ENCODE measurements around the gene TBCD. TPM values are rescaled to one million over a fixed set of nuclear protein-coding genes. Genes with fewer than 3 reads are reported as not detected.
"Not testable (repeated sequence)": the region's sequence is repeated elsewhere in the genome, so short reads cannot be mapped to it uniquely, and the experiment has no call there.

Gene TBCD
- total RNA-seq, 1 donor from 2014 or later: 118 TPM

GRCh38 chr17:82964851-82965341 is 213.0 kb downstream of the TBCD start:
- H3K4me3 Mint-ChIP-seq (ENCODE audit: unreplicated experiment): no peak overlapping the region
- peaks cover 17% of the 10 kb centered on the region for H3K4me1 Mint-ChIP-seq (ENCODE audit: low read depth, unreplicated experiment)
- no peak overlapping the region for H3K27ac Mint-ChIP-seq (ENCODE audit: unreplicated experiment)
- TF ChIP-seq CTCF (IDR thresholded peaks at IDR 0.05; ENCODE audit: partially characterized antibody, unreplicated experiment): no peak
- H3K36me3 Mint-ChIP-seq (ENCODE audit: unreplicated experiment): peaks cover 6% of the 10 kb centered on the region
- H3K27me3 Mint-ChIP-seq (ENCODE audit: unreplicated experiment): peaks cover 12% of the 10 kb centered on the region
- no peak for DNase-seq
- H3K9me3 Mint-ChIP-seq (ENCODE audit: unreplicated experiment): peaks cover 18% of the 10 kb centered on the region

- peaks cover 18% of the 10 kb centered on the region for H3K9me3 Mint-ChIP-seq (ENCODE audit: unreplicated experiment)
- TF ChIP-seq CTCF (IDR thresholded peaks at IDR 0.05; ENCODE audit: partially characterized antibody, unreplicated experiment): no peak
- H3K36me3 Mint-ChIP-seq (ENCODE audit: unreplicated experiment): peaks cover 6% of the 10 kb centered on the region
- peaks cover 12% of the 10 kb centered on the region for H3K27me3 Mint-ChIP-seq (ENCODE audit: unreplicated experiment)
- no peak overlapping the region for H3K4me3 Mint-ChIP-seq (ENCODE audit: unreplicated experiment)
- H3K27ac Mint-ChIP-seq (ENCODE audit: unreplicated experiment): no peak overlapping the region
- H3K4me1 Mint-ChIP-seq (ENCODE audit: low read depth, unreplicated experiment): peaks cover 17% of the 10 kb centered on the region
- DNase-seq: no peak
Measured at GRCh38 chr17:82965371-82965770, 213.5 kb downstream of the TBCD start.

- TF ChIP-seq CTCF (IDR thresholded peaks at IDR 0.05; ENCODE audit: partially characterized antibody, unreplicated experiment): no peak
- H3K4me1 Mint-ChIP-seq (ENCODE audit: low read depth, unreplicated experiment): peaks cover 17% of the 10 kb centered on the region
- DNase-seq: no peak
- peaks cover 6% of the 10 kb centered on the region for H3K36me3 Mint-ChIP-seq (ENCODE audit: unreplicated experiment)
- peaks cover 10% of the 10 kb centered on the region for H3K27me3 Mint-ChIP-seq (ENCODE audit: unreplicated experiment)
- no peak overlapping the region for H3K4me3 Mint-ChIP-seq (ENCODE audit: unreplicated experiment)
- H3K27ac Mint-ChIP-seq (ENCODE audit: unreplicated experiment): peak overlapping the region; percentile 78
- peaks cover 18% of the 10 kb centered on the region for H3K9me3 Mint-ChIP-seq (ENCODE audit: unreplicated experiment)
Measured at GRCh38 chr17:82966415-82966814, 214.6 kb downstream of the TBCD start.

- no peak for TF ChIP-seq CTCF (IDR thresholded peaks at IDR 0.05; ENCODE audit: partially characterized antibody, unreplicated experiment)
- Mint-ChIP-seq H3K4me3 (ENCODE audit: unreplicated experiment) (peak overlapping the region; percentile 34), H3K27ac (ENCODE audit: unreplicated experiment) (peak overlapping the region; percentile 98)
Measured at GRCh38 chr17:82967268-82968032, 215.6 kb downstream of the TBCD start.

GRCh38 chr17:82968033-82968841 is 216.4 kb downstream of the TBCD start:
- DNase-seq: peak; percentile 55

More at GRCh38 chr17:82967268-82968032, 215.6 kb downstream of the TBCD start:
- Mint-ChIP-seq H3K27me3 (ENCODE audit: unreplicated experiment) (peaks cover 10% of the 10 kb centered on the region), H3K4me1 (ENCODE audit: low read depth, unreplicated experiment) (peaks cover 17% of the 10 kb centered on the region), H3K36me3 (ENCODE audit: unreplicated experiment) (peaks cover 6% of the 10 kb centered on the region), H3K9me3 (ENCODE audit: unreplicated experiment) (peaks cover 18% of the 10 kb centered on the region)
- no peak for DNase-seq

More at GRCh38 chr17:82968033-82968841, 216.4 kb downstream of the TBCD start:
- H3K4me1 Mint-ChIP-seq (ENCODE audit: low read depth, unreplicated experiment): peaks cover 15% of the 10 kb centered on the region
- H3K27ac Mint-ChIP-seq (ENCODE audit: unreplicated experiment): peak overlapping the region; percentile 98
- H3K9me3 Mint-ChIP-seq (ENCODE audit: unreplicated experiment): peaks cover 21% of the 10 kb centered on the region
- not testable (repeated sequence) for H3K36me3 Mint-ChIP-seq (ENCODE audit: unreplicated experiment); H3K27me3 Mint-ChIP-seq (ENCODE audit: unreplicated experiment)
- H3K4me3 Mint-ChIP-seq (ENCODE audit: unreplicated experiment): peak overlapping the region; percentile 34

Measured in glutamatergic neuron (in vitro differentiated cells).